ENCODE data around the gene LRBA. TPM values are rescaled to one million over a fixed set of nuclear protein-coding genes. Genes with fewer than 3 reads are reported as not detected.

LRBA gene
- total RNA-seq, 4 donors from 2014 or later, result 28.3 to 38.2 (median 32.1) TPM

GRCh38 chr4:150328496-150328895 is 686.6 kb downstream of the LRBA start:
- TF ChIP-seq, protein P1, sequence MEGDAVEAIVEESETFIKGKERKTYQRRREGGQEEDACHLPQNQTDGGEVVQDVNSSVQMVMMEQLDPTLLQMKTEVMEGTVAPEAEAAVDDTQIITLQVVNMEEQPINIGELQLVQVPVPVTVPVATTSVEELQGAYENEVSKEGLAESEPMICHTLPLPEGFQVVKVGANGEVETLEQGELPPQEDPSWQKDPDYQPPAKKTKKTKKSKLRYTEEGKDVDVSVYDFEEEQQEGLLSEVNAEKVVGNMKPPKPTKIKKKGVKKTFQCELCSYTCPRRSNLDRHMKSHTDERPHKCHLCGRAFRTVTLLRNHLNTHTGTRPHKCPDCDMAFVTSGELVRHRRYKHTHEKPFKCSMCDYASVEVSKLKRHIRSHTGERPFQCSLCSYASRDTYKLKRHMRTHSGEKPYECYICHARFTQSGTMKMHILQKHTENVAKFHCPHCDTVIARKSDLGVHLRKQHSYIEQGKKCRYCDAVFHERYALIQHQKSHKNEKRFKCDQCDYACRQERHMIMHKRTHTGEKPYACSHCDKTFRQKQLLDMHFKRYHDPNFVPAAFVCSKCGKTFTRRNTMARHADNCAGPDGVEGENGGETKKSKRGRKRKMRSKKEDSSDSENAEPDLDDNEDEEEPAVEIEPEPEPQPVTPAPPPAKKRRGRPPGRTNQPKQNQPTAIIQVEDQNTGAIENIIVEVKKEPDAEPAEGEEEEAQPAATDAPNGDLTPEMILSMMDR (IDR thresholded peaks at IDR 0.05; ENCODE audit: low read depth), result no peak

- TF ChIP-seq, protein P1 (IDR thresholded peaks at IDR 0.05; ENCODE audit: low read depth), result no peak
These were observed 687.8 kb downstream of the LRBA start for GRCh38 chr4:150327262-150327780.

- TF ChIP-seq, protein P1 (IDR thresholded peaks at IDR 0.05; ENCODE audit: low read depth), result no peak
These were observed 689.2 kb downstream of the LRBA start for GRCh38 chr4:150325872-150326271.

DNA sequence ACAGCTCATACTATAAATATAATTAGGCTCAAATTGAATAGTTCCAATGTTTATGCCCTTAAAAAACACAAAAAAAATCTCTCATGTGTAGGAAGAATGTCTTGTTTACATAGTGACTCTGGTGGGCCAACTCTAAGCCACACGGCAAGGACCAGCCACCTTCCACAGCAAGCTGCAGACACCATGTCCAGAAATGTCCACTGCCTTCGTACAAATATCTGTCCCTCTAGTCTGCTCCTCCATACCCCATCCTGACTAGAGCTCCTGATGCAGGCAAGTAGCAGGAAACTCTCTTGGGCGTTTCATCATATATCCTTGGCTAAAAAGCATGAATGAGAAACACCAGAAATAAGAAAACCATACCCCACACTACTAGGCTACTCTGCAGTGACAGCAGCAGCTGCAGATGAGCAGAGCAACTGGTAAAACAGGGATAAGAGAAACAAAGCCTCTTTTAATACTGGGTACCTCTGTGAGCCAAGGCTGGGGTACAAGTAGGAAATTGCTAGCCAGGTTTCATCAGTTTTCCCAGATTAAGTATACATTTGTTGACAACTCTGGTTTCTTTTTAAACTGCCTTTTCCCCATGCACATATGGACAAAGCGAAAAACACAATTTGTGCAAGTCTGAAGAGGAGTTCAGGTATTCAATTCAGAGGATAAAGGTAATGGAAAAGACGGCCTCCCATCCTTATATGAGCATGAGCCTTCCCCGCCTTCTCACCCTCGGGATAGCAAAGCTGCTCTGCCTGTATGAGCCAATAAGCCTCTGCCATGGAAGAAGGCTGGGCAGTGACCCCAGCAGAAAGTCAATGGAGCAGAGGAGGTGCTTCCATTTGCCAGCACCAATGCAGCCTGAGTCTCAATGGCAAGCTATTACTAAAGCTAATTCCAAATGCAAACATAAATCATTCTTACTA is 691.4 kb downstream of the LRBA start:
- TF ChIP-seq, protein P1 (IDR thresholded peaks at IDR 0.05; ENCODE audit: low read depth), result no peak

DNA sequence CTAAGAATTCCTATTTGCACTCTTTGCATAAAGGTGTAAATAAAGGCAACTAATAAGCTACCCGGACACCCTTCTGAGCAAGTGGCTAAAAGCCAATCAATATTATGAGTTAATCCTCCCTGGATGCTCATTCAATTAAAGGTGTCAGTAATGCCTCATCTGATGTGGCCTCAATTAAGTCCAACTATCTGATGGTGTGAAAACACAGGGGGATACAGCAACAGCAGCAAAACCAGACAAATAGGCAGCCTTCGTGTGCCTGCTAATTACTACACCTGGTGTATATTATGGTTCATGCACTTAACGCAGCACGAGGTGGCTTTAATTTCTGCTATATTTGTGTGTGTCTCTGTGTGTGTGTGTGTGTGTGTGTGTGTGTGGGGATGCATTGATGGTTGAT is 692.4 kb downstream of the LRBA start:
- TF ChIP-seq, protein P1 (IDR thresholded peaks at IDR 0.05; ENCODE audit: low read depth), result no peak

DNA sequence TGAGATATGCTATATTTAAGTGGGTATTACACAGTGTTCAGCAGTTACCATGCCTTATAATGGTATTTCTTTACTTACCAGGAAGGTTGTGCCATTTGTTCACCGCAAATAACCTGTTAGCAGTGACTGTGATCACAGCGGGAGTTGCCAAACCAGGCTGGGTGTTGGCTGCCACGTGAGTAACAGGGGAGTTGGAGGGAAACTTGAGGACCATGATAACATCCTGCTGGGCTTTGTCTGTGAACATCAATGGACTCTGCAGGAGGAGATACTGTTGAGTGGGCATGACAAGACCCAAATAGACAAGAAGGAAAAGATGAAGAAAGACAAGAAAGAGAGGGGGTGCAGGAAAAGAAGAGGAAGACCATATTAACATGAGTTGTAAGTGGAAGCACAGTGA is 694.0 kb downstream of the LRBA start:
- TF ChIP-seq, protein P1 (IDR thresholded peaks at IDR 0.05; ENCODE audit: low read depth), result no peak

- TF ChIP-seq, protein P1 (IDR thresholded peaks at IDR 0.05; ENCODE audit: low read depth), result no peak
These were observed 696.1 kb downstream of the LRBA start for GRCh38 chr4:150318971-150319370.
